Glutamatergic neuron (in vitro differentiated cells): Measurements from ENCODE around the gene ZNF154. TPM values are rescaled to one million over a fixed set of nuclear protein-coding genes. Genes with fewer than 3 reads are reported as not detected.

Source experiments
- DNase-seq: peaks from one replicate; pipeline ENCODE4 v3.0.0; 2022
- H3K27ac Mint-ChIP-seq: one replicate; pipeline ENCODE4 v1.8.0; 2020; ENCODE audit warnings: mild to moderate bottlenecking, mixed read lengths, inconsistent platforms; ENCODE audit not compliant: unreplicated experiment
- H3K27me3 Mint-ChIP-seq: one replicate; pipeline ENCODE4 v1.8.0; 2020; ENCODE audit warnings: mild to moderate bottlenecking, moderate library complexity, mixed read lengths, inconsistent platforms; ENCODE audit not compliant: unreplicated experiment
- H3K36me3 Mint-ChIP-seq: one replicate; pipeline ENCODE4 v1.8.0; 2020; ENCODE audit warnings: mild to moderate bottlenecking, mixed read lengths, inconsistent platforms; ENCODE audit not compliant: unreplicated experiment
- H3K4me1 Mint-ChIP-seq: one replicate; pipeline ENCODE4 v1.8.0; 2020; ENCODE audit warnings: mild to moderate bottlenecking, low read depth, mixed read lengths, inconsistent platforms; ENCODE audit not compliant: unreplicated experiment
- H3K4me3 Mint-ChIP-seq: one replicate; pipeline ENCODE4 v1.8.0; 2020; ENCODE audit warnings: mild to moderate bottlenecking, mixed read lengths, inconsistent platforms; ENCODE audit not compliant: unreplicated experiment
- H3K9me3 Mint-ChIP-seq: one replicate; pipeline ENCODE4 v1.8.0; 2020; ENCODE audit warnings: mild to moderate bottlenecking, moderate library complexity, mixed read lengths, inconsistent platforms; ENCODE audit not compliant: unreplicated experiment
- total RNA-seq: library from RNA; stranded (reverse); fragmentation: NEBNext Ultra II Directional; extraction: Animal tissue kit (Norgen Biotek cat#: 25700); gene quantifications from one replicate; pipeline ENCODE4 v1.2.1, GENCODE V29; 2021; ENCODE audit not compliant: unreplicated experiment
- TF ChIP-seq, protein P1 (sequence below): fragments of 200-600 bp; sonication (generic); IDR thresholded peaks from one replicate; pipeline ENCODE4 v1.5.0; 2021; ENCODE audit not compliant: partially characterized antibody, unreplicated experiment

ZNF154 gene
- total RNA-seq, 1 donor from 2014 or later = 57.5 TPM

DNA sequence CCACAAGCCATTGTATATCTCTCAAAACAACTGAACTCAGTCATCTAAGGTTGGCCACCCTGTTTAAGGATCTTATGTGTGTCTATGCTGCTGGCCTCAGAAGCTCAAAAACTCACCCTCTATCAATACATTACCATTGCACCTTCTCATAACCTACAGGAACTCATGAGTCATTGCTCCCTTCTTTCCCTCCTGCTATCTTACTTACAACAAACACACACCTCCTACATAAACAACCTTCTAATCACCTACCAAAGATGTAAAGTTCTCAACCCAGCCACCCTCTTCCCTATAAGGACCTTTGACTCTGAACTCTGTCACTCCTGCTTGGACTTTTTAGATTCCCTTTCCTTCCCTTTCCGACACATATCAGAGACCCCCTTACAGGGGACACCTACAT lies 53.6 kb downstream of the ZNF154 start:
- no peaks in the 10 kb centered on the region for H3K4me1 Mint-ChIP-seq
- peaks cover 2% of the 10 kb centered on the region for H3K9me3 Mint-ChIP-seq
- peaks cover 9% of the 10 kb centered on the region for H3K27me3 Mint-ChIP-seq
- TF ChIP-seq, protein P1, sequence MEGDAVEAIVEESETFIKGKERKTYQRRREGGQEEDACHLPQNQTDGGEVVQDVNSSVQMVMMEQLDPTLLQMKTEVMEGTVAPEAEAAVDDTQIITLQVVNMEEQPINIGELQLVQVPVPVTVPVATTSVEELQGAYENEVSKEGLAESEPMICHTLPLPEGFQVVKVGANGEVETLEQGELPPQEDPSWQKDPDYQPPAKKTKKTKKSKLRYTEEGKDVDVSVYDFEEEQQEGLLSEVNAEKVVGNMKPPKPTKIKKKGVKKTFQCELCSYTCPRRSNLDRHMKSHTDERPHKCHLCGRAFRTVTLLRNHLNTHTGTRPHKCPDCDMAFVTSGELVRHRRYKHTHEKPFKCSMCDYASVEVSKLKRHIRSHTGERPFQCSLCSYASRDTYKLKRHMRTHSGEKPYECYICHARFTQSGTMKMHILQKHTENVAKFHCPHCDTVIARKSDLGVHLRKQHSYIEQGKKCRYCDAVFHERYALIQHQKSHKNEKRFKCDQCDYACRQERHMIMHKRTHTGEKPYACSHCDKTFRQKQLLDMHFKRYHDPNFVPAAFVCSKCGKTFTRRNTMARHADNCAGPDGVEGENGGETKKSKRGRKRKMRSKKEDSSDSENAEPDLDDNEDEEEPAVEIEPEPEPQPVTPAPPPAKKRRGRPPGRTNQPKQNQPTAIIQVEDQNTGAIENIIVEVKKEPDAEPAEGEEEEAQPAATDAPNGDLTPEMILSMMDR = no peak
- no peak overlapping the region for H3K4me3 Mint-ChIP-seq
- peaks cover 4% of the 10 kb centered on the region for H3K36me3 Mint-ChIP-seq
- no peak overlapping the region for H3K27ac Mint-ChIP-seq
- DNase-seq = no peak

DNA sequence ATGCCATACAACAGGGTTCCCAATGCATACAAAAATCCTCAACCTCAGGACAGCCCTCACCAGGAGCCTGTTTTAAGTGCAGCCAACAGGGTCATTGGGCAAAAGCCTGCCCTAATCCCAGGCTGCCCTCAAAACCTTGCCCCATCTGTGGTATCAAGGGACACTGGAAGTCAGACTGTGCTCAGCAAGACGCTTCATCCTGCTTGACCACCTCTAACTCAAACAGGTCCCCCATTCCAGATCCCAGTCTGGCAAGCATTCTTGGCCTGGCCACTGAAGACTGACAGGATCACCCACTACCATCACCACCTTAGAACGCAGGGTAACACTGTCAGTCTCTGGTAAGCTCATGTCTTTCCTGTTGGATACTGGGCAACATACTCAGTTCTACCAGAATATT lies 55.3 kb downstream of the ZNF154 start:
- Mint-ChIP-seq H3K27ac (no peak overlapping the region), H3K4me1 (no peaks in the 10 kb centered on the region), H3K36me3 (peaks cover 4% of the 10 kb centered on the region), H3K4me3 (no peak overlapping the region), H3K27me3 (peaks cover 7% of the 10 kb centered on the region), H3K9me3 (peaks cover 2% of the 10 kb centered on the region)
- TF ChIP-seq, protein P1 = no peak
- DNase-seq = no peak

DNA sequence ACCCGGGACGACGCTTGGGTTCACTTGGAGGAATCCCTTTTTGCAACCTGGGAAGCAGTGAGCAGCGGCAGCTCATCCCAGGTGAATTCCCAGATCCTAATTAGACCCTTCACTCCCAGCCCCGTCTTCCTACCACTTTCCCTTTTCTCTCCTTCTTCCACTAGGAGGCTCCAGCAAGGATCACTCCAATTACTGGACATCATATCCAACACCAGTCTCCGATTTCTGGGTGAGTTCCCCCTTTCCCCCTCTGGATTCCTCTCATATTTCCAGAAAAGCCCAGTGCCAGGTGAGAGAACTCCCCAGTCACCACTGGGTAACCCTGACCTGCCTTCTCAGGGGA lies 57.4 kb downstream of the ZNF154 start:
- Mint-ChIP-seq H3K9me3 (peaks cover 2% of the 10 kb centered on the region), H3K27ac (no peak overlapping the region), H3K27me3 (peaks cover 7% of the 10 kb centered on the region), H3K4me1 (no peaks in the 10 kb centered on the region), H3K4me3 (no peak overlapping the region), H3K36me3 (peaks cover 4% of the 10 kb centered on the region)
- TF ChIP-seq, protein P1 = no peak
- no peak for DNase-seq

DNA sequence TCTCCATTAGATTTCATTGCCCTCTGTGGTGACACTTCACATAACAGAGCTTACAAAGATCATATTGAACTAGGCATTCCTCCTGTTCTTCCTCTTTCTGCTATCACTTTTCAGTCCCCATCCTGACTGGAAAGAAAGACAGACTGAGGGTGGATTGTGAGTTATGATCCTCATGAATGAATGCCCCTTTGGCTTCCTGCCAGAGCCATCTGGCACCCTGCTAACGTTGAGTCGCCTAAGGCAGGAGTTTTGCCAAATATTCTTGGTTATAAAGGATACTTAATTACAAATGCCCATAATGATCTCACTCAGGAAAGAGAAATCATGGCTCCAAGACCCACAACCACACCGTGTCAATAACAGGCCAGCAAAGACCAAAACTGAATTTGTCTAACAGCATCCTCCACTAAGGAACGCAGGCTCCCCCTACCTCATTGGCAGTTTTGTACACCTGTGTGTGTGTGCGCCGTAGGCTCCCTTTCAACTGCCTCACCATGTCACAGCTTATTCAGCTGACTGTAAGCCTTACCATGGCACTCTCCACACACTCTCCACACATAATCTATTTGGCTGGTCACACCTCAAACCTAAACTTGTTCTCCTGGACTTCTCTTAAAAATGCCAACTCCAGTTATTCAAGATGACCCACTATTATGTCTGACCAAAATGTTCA lies 60.5 kb downstream of the ZNF154 start:
- H3K4me3 Mint-ChIP-seq = no peak overlapping the region
- TF ChIP-seq, protein P1 = no peak

More for the DNA sequence above, 60.5 kb downstream of the ZNF154 start:
- no peak for DNase-seq
- Mint-ChIP-seq H3K27ac (no peak overlapping the region), H3K9me3 (no peaks in the 10 kb centered on the region), H3K4me1 (no peaks in the 10 kb centered on the region), H3K36me3 (peaks cover 3% of the 10 kb centered on the region), H3K27me3 (peaks cover 7% of the 10 kb centered on the region)

Other genes starting within 250 kb of the ZNF154 start
- 33.2 TPM for gene ZNF772, start 231.6 kb downstream of the ZNF154 start, total RNA-seq
- 17.7 TPM for gene ZNF419, start 221.5 kb downstream of the ZNF154 start, total RNA-seq
- 13.9 TPM for gene ZNF773, start 209.3 kb downstream of the ZNF154 start, total RNA-seq
- 10.8 TPM for gene ZNF549, start 181.8 kb downstream of the ZNF154 start, total RNA-seq
- gene ZNF550, start 149.3 kb downstream of the ZNF154 start, total RNA-seq = 12.9 TPM
- 11.2 TPM for gene ZNF416, start 130.3 kb downstream of the ZNF154 start, total RNA-seq
- 21.5 TPM for gene ZIK1, start 125.1 kb downstream of the ZNF154 start, total RNA-seq
- gene ZNF530, start 109.3 kb downstream of the ZNF154 start, total RNA-seq = 4.6 TPM
- 41.2 TPM for gene ZNF134, start 95.0 kb downstream of the ZNF154 start, total RNA-seq
- 29.5 TPM for gene ZNF211, start 76.0 kb downstream of the ZNF154 start, total RNA-seq
- gene ZSCAN4, start 40.3 kb downstream of the ZNF154 start, total RNA-seq = 0.69 TPM
- 13.4 TPM for gene ZNF551, start 27.2 kb downstream of the ZNF154 start, total RNA-seq
- 20.3 TPM for gene ZNF671, start 18.4 kb upstream of the ZNF154 start, total RNA-seq
- gene ZNF776, start 37.6 kb upstream of the ZNF154 start, total RNA-seq = 41.5 TPM
- 22.7 TPM for gene ZNF586, start 60.5 kb upstream of the ZNF154 start, total RNA-seq
- gene ZNF552, start 105.7 kb upstream of the ZNF154 start, total RNA-seq = 14.9 TPM
- gene ZNF587B, start 121.1 kb upstream of the ZNF154 start, total RNA-seq = 16.9 TPM
- 65.0 TPM for gene ZNF587, start 140.7 kb upstream of the ZNF154 start, total RNA-seq
- 38.3 TPM for gene ZNF814, start 179.8 kb upstream of the ZNF154 start, total RNA-seq
- gene ZNF417, start 207.4 kb upstream of the ZNF154 start, total RNA-seq = 23.0 TPM
- 25.4 TPM for gene ZNF418, start 226.2 kb upstream of the ZNF154 start, total RNA-seq
- gene ZNF256, start 238.5 kb upstream of the ZNF154 start, total RNA-seq = 11.0 TPM